ENCODE data around the gene HIVEP3.

HIVEP3 gene

DNA sequence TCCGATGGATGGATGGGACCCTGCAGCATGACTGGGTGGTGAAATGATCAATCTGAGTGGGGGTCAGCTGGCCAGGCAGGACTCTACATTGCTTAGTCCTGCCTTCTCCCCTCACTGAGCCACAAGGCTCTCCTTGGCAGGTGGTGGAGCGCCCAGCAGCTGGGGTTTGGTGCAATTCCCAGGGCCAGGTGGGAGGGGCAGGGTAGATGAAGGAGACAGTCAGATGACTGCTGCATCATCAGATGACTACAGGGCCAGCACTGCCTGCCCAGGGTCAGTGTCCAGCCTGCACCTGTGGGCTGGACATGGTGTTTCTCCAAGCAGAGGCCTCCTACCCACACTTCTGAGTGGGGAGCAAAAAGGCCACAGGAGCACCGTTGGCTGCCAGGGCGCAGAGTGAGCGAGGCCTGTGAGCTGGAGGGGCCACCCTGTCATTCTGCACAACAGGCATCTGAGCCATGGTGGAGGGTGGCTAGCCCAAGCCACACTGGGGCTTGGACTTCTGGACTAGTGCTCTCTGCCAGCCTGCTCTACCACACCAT is 330.3 kb downstream of the HIVEP3 start:
- POLR2A ChIA-PET, result no interaction called here
- TF ChIP-seq, protein P1, sequence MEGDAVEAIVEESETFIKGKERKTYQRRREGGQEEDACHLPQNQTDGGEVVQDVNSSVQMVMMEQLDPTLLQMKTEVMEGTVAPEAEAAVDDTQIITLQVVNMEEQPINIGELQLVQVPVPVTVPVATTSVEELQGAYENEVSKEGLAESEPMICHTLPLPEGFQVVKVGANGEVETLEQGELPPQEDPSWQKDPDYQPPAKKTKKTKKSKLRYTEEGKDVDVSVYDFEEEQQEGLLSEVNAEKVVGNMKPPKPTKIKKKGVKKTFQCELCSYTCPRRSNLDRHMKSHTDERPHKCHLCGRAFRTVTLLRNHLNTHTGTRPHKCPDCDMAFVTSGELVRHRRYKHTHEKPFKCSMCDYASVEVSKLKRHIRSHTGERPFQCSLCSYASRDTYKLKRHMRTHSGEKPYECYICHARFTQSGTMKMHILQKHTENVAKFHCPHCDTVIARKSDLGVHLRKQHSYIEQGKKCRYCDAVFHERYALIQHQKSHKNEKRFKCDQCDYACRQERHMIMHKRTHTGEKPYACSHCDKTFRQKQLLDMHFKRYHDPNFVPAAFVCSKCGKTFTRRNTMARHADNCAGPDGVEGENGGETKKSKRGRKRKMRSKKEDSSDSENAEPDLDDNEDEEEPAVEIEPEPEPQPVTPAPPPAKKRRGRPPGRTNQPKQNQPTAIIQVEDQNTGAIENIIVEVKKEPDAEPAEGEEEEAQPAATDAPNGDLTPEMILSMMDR (IDR thresholded peaks at IDR 0.05; ENCODE audit: control extremely low read depth, extremely low read depth, low read depth, missing control alignments), result no peak
- no peak for DNase-seq (ENCODE audit: extremely low spot score)
- CTCF ChIA-PET, result interaction anchor here (1.2 to 3.1 kb wide), 2 partner anchors 8 to 14 kb away, joined by 4 to 18 read pairs; no protein-coding TSS in a partner anchor

DNA sequence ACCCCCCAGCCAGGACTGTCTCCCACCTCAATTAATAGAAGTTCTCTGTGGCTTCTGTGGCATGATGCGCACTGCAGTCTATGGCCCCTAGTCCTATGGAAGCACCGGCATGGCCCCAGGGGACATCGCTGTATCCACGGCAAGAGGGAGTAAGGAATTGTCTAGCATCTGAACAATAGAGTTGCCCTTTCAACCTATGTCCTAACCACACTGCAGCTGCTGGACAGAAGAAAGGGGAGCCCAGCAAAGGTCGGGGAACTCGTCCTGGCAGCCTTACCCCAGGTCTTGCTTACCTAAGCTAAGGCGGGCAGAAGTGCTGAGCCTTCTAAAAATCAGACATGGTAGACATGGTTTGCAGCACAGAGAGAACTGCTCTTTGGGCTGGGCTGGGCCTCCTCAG is 330.9 kb downstream of the HIVEP3 start:
- POLR2A ChIA-PET, result no interaction called here
- CTCF ChIA-PET, result no interaction called here
- TF ChIP-seq, protein P1 (IDR thresholded peaks at IDR 0.05; ENCODE audit: control extremely low read depth, extremely low read depth, low read depth, missing control alignments), result no peak
- DNase-seq (ENCODE audit: extremely low spot score), result no peak

DNA sequence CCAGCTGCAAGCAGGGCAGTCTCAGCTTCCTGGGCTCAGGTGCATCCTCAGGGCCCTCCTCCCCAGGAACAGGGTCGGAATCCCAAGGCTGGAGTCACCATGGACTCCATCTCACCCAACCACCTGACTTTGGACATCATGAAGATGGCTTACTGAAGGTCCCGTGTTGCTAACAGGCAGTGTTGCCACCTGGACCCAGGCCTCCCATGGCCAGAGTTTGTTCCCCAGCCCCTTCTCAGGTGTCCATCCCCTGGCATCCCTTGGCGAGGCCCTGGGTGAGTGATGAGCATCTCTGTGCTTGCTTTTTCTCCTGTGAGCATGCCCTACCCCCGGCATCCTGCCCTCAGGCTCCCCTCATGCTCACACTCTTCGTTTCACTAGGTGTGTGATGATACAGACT is 332.5 kb downstream of the HIVEP3 start:
- no peak for DNase-seq (ENCODE audit: extremely low spot score)
- TF ChIP-seq, protein P1 (IDR thresholded peaks at IDR 0.05; ENCODE audit: control extremely low read depth, extremely low read depth, low read depth, missing control alignments), result no peak
- ChIA-PET POLR2A (no interaction called here), CTCF (no interaction called here)

DNA sequence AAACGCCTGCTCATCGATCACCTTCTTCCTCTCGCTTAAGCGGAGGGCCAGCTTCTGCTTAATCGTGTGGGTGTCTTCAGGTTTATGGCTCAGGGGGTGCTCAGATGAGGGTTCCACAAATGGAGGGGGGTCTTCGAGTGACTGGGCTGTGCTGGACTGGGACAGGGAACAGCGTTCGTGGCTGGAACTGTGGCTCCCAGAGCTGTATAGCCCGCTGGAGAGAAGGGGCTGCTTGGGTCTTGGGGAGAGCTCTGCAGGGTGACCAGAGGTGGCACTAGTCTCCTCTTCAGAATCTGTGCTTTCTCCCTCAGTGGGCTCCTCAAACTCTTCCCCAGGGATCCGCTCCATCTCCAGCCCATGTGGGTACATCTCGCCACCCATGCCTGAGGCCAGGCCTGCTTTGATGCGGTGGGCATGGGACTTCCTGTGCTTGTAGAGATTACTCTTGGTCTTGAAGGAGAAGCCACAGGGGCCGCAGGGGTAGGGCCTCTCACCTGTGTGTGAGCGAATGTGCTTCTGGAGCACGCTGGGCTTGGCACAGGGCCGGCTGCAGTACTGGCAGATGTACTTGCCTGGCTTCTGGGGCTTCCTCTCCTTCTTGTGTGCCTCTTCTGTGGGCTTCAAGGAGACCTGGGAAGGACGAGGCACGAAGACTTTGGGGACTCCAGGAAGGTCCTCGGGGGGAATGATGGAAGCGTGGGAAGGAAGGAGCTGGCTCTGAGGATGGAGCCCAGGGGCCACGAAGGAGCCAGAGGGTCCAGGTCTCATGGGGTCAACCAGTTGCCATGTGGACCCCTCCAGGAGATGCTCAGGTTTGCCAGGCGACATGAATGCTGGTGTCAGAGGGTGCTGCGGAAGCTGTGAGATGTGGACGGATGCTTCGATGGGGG is 334.8 kb downstream of the HIVEP3 start:
- TF ChIP-seq, protein P1 (IDR thresholded peaks at IDR 0.05; ENCODE audit: control extremely low read depth, extremely low read depth, low read depth, missing control alignments), result no peak

DNA sequence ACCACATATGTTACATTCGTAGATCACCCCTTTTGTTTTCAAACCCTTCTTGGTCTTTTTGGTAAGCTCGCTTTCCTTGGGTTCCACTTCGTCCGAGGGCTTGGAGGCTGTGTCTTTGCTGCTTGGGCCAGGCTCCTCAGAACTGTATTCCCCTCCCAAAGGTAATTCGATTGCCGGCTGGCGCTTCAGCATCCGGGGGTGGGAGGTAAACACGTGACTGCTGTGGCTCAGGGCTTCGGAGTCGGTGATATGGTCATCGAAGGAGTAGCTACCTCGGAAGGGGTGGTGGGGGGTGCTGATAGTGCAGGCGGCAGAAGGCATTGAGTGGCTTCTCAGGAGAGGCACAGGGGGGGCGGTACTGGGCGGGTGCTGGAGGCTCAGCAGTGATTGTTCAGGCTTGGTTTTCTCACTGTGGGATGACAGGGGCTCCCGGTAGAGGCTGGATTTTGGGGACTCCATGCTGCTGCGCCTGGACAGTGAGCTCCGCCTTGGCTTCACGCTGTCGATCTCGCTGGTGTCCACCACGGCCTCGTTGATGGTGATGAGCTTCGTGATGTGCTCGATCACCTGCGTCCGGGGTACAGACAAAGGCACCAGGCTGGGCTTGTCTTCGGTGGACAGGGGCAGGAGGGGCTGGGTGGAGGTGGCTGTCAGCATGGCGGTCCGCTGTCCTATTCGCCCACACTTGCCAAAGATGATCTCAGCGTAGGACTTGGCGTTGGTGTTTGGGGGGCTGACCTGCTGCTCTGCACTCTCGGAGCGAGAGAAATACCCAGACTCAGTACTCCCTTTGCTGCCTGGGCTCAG is 335.7 kb downstream of the HIVEP3 start:
- TF ChIP-seq, protein P1 (IDR thresholded peaks at IDR 0.05; ENCODE audit: control extremely low read depth, extremely low read depth, low read depth, missing control alignments), result no peak
- ChIA-PET POLR2A (no interaction called here), CTCF (interaction anchor here (3.1 kb wide), 1 partner anchor 9 kb away, joined by 21 read pairs; no protein-coding TSS in a partner anchor)
- no peak for DNase-seq (ENCODE audit: extremely low spot score)

More for the DNA sequence above, 334.8 kb downstream of the HIVEP3 start:
- POLR2A ChIA-PET, result no interaction called here
- no peak for DNase-seq (ENCODE audit: extremely low spot score)
- CTCF ChIA-PET, result interaction anchor here (0.7 to 3.1 kb wide), 2 partner anchors 8 to 10 kb away, joined by 3 to 21 read pairs; no protein-coding TSS in a partner anchor

DNA sequence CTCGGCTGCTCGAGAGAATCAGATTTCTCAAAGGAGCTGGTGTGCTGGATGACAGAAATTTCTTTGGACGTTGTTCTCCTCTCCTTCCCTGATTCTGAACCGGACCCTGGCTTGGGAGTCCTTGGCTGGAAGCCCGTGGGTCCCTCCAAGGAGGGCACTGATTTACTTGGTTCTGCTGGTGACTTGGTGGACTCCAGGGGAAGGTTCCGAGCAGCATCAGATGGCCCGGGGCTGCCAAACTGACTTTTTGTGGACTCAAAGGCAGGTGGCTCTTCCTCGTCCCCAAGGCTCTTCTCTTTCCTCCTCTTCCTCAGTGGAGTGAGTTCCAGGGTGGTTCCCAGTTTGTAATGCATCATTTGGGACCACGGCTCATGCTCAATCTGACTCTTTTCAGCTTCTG is 336.4 kb downstream of the HIVEP3 start:
- ChIA-PET CTCF (interaction anchor here (3.1 kb wide), 1 partner anchor 9 kb away, joined by 21 read pairs; no protein-coding TSS in a partner anchor), POLR2A (no interaction called here)
- TF ChIP-seq, protein P1 (IDR thresholded peaks at IDR 0.05; ENCODE audit: control extremely low read depth, extremely low read depth, low read depth, missing control alignments), result no peak
- no peak for DNase-seq (ENCODE audit: extremely low spot score)

Measured in GM10248 (cell line).